OCI-LY3 (cell line): ENCODE results near the gene SLC16A14.

ENCODE experiments used
- H2AFZ ChIP-seq: fragments of 200-600, 300-600 bp; shearing (Covaris generic); 2 replicates; pipeline ENCODE4 v1.6.0; 2014; ENCODE audit warnings: antibody characterized with exemption, low read depth, low read length
- H3K27ac ChIP-seq: fragments of 200-600, 300-600 bp; sonication (generic); 2 replicates; pipeline ENCODE4 v1.5.1; 2014; ENCODE audit warnings: mild to moderate bottlenecking, low read length, moderate library complexity, mixed read lengths
- H3K27me3 ChIP-seq: fragments of 200-600, 300-600 bp; sonication (generic); 2 replicates; pipeline ENCODE4 v1.6.1; 2014; ENCODE audit warnings: low read depth, low read length, mixed read lengths
- H3K36me3 ChIP-seq: fragments of 200-600, 300-600 bp; sonication (generic); replicated peaks from 2 replicates; pipeline ENCODE3; 2014; ENCODE audit warnings: low read depth, low read length, mixed read lengths
- H3K4me1 ChIP-seq: fragments of 300-600, 200-600 bp; sonication (generic); 2 replicates; pipeline ENCODE4 v1.6.1; 2014; ENCODE audit warnings: low read length, mixed read lengths
- H3K4me2 ChIP-seq: fragments of 200-600, 300-600 bp; sonication (generic); 2 replicates; pipeline ENCODE4 v1.6.1; 2014; ENCODE audit warnings: low read length, mixed read lengths
- H3K4me3 ChIP-seq: fragments of 300-600, 200-600 bp; sonication (generic); 2 replicates; pipeline ENCODE4 v1.5.1; 2014; ENCODE audit warnings: antibody characterized with exemption, mild to moderate bottlenecking, low read length, moderate library complexity
- H3K79me2 ChIP-seq: fragments of 300-600, 200-600 bp; shearing (Covaris generic); 2 replicates; pipeline ENCODE4 v1.6.1; 2014; ENCODE audit warnings: mild to moderate bottlenecking, low read length, mixed read lengths
- H3K9ac ChIP-seq: fragments of 300-600, 200-600 bp; shearing (Covaris generic); 2 replicates; pipeline ENCODE4 v1.6.0; 2014; ENCODE audit warnings: mild to moderate bottlenecking, low read length, moderate library complexity
- H3K9me3 ChIP-seq: fragments of 200-600, 300-600 bp; shearing (Covaris generic); 2 replicates; pipeline ENCODE4 v1.6.1; 2014; ENCODE audit warnings: low read length, mixed read lengths; ENCODE audit not compliant: insufficient read depth
- H4K20me1 ChIP-seq: fragments of 200-600, 300-600 bp; sonication (generic); 2 replicates; pipeline ENCODE4 v1.6.1; 2016; ENCODE audit warnings: low read length, mixed read lengths; ENCODE audit not compliant: insufficient read depth
- EZH2phosphoT487 ChIP-seq: fragments of 200-600 bp; shearing (Covaris generic); IDR thresholded peaks from 2 replicates; pipeline ENCODE4 v1.6.1; 2018; ENCODE audit warnings: antibody characterized with exemption, mixed run types, low read depth
- TF ChIP-seq, protein P1 (sequence below): fragments of 200-600, 300-600 bp; sonication (generic); IDR thresholded peaks from 2 replicates; pipeline ENCODE4 v1.5.1; 2014; ENCODE audit warnings: antibody characterized with exemption, low read length, low read depth

SLC16A14 gene

GRCh38 chr2:229996320-229996719, 72.4 kb downstream of the SLC16A14 start:
- Histone ChIP-seq H3K9ac (no peak overlapping the region), H2AFZ (no peak overlapping the region), H4K20me1 (no peaks in the 10 kb centered on the region), H3K4me3 (no peak overlapping the region), H3K4me2 (no peak overlapping the region), H3K9me3 (no peaks in the 10 kb centered on the region), H3K27ac (no peak overlapping the region), H3K79me2 (no peaks in the 10 kb centered on the region), H3K27me3 (no peaks in the 10 kb centered on the region), H3K4me1 (peaks cover 24% of the 10 kb centered on the region), H3K36me3 (no peaks in the 10 kb centered on the region)
- TF ChIP-seq EZH2phosphoT487, result no peak
- TF ChIP-seq, protein P1, sequence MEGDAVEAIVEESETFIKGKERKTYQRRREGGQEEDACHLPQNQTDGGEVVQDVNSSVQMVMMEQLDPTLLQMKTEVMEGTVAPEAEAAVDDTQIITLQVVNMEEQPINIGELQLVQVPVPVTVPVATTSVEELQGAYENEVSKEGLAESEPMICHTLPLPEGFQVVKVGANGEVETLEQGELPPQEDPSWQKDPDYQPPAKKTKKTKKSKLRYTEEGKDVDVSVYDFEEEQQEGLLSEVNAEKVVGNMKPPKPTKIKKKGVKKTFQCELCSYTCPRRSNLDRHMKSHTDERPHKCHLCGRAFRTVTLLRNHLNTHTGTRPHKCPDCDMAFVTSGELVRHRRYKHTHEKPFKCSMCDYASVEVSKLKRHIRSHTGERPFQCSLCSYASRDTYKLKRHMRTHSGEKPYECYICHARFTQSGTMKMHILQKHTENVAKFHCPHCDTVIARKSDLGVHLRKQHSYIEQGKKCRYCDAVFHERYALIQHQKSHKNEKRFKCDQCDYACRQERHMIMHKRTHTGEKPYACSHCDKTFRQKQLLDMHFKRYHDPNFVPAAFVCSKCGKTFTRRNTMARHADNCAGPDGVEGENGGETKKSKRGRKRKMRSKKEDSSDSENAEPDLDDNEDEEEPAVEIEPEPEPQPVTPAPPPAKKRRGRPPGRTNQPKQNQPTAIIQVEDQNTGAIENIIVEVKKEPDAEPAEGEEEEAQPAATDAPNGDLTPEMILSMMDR, result no peak

GRCh38 chr2:229993236-229993635, 75.5 kb downstream of the SLC16A14 start:
- Histone ChIP-seq H3K27me3 (no peaks in the 10 kb centered on the region), H3K27ac (no peak overlapping the region), H3K4me2 (no peak overlapping the region), H3K9ac (no peak overlapping the region), H4K20me1 (no peaks in the 10 kb centered on the region), H3K9me3 (no peaks in the 10 kb centered on the region), H3K36me3 (no peaks in the 10 kb centered on the region), H3K4me3 (no peak overlapping the region), H3K79me2 (no peaks in the 10 kb centered on the region), H3K4me1 (peaks cover 11% of the 10 kb centered on the region), H2AFZ (no peak overlapping the region)
- TF ChIP-seq EZH2phosphoT487, result no peak
- TF ChIP-seq, protein P1, result no peak
